HG02623 (cell line): ENCODE measurements around the gene PDRG1.

Source experiments
- ATAC-seq: cut with Tn5 transposase; IDR thresholded peaks from one replicate; pipeline ENCODE4 v1.9.1; 2021; ENCODE audit warnings: moderate library complexity; ENCODE audit not compliant: unreplicated experiment

Gene PDRG1

DNA sequence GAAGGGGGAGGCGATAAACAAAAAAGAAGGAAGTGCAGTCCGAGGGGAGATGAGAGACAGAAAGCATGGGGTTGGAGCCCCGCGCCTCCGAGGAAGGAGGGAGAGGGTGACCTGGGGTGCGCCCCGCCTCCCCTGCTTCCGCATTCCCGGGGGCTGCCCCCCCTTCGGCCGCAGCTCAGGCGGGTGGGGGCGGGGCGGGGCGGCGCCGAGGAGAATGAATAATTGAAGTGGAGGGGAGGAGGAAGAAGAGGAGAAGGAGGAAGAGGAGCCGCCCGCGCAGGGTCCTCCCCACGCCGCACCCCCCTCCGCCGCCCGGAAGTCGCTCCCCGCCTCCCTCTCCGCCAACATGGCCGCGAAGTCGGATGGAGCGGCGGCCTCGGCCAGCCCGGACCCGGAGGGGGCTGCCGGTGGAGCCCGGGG is 16.0 kb upstream of the PDRG1 start, which contains the start of gene XKR7:
Gene XKR7, plus strand, starts transcription at position 322 of the 420 bp plus-strand sequence. Its CDS starts 25 bp downstream, at position 347.
- no peak for ATAC-seq

DNA sequence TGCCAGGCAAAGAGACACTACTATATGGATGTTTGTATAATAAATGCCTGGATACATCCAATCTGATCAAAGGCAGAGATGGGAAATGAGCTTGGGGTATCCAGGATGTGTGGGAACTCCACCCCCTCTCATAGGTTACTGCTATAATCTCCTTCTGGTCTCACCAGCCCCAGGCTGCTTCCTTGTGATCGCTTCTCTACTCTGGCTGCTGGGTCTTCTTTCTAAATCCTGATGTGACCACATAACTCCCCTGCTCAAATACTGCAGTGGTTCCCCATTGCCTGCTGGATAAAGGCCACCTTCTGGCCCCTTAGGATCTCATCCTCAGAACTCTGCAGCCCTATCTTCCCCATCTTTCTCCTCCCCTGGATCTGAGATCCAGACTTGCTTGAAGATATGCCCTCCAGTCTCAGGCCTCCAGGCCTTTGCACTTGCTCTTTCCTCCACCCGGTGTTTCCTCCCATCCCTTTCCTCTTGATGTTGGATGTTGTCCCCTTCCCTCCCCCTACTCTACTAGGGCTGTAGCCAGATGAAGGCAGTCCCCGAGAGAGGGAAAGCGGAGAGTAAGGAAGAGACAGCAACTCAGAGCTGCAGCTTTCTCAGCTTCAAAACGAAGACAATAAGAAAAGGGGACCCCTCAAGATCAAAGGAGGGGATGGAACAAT is 15.3 kb upstream of the PDRG1 start:
- no peak for ATAC-seq

DNA sequence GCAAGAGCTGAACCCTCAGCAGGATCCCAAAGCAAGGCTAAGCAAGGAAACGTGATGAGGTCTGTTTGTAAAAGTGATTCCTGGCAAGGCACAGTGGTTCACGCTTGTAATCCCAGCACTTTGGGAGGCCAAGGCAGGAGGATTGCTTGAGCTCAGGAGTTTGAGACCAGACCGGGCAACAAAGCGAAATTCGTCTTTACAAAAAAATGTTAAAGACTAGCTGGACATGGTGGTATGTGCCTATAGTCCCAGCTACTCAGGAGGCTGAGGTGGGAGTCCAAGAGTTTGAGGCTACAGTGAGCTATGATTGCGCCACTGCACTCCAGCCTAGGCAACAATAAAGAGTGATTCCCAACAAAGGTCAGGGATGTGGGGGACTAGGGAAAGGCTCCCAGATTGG is 12.0 kb upstream of the PDRG1 start:
- ATAC-seq: no peak

DNA sequence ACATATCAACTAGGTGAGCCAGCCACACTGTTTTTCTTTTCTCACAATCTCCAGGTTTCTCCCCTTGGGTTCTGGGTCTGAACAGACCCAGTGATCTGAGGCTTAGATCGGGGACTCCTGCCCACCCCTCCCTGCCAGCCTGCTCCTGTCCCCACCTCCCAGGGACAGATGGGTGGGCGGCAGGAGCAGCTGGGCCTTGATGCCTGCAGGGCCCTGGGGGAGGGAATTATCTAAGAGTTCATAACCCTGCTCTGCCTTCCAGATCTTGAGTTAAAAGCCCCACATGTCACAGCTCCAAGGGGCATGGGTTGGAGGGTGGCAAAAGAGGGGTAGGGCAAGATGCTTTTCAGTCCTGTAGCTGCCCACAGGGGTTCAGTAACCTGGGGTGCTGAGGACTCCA is 10.9 kb upstream of the PDRG1 start:
- no peak for ATAC-seq

DNA sequence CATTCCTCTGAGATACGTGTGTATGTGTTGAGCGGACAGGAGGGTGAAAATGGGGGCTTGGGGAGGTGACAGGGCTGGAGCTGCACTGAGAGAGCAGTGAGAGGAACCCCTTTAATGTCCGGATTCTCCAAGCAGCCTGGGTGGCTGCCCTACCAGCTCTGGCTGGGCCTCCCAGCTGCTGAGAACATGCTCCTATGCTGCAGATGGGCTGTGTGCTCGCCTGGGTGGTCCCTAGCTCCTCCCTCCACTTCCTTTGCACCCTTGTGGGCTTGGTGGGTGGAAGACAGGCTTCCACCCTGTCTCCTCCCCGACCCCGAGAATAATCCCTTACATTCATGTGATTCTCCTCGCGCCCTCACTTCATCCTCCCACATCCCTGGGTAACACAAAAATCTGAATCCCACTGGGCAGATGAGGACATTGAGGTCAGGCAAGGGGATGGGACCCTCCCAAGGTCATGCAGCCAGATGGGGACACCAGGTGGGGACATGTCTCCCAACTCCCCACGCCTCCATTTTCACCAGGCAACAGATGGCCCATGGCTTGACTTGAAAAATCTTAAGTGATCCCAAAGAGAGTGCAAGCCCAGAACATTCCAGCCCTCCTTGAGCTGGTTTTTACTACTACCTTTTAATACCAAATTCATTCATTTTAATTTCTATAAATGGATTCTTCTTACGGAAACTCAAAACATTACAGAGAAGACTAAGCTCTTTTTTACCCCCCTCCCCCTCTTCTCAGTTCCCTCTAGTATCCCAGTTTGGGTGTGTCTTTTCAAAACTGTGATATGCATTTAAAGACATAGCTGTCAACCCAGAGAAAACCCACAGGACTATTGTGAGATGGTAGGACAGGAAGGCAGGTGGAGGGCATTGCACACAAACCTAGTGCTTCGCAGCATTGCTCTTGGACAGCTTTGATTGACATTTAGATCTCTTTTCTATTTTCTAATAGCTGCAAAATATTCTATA is 5.0 kb upstream of the PDRG1 start:
- no peak for ATAC-seq

DNA sequence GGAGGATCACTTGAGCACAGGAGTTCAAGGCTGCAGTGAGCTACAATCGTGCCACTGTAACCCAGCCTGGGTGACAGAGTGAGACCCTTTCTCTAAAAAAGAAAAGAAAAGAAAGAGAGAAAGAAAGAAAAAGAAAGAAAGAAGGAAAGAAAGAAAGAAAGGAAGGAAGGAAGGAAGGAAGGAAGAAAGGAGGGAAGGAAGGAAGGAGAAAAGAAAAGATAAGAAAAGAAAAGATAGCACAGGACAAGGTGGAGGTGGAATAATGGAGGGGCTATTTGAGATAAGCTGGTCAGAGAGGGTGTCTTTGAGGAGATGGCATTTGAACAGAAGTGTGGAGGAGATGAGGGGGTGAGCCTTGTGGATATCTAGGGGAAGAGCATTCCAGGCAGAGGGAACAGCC is 2.7 kb upstream of the PDRG1 start:
- no peak for ATAC-seq

DNA sequence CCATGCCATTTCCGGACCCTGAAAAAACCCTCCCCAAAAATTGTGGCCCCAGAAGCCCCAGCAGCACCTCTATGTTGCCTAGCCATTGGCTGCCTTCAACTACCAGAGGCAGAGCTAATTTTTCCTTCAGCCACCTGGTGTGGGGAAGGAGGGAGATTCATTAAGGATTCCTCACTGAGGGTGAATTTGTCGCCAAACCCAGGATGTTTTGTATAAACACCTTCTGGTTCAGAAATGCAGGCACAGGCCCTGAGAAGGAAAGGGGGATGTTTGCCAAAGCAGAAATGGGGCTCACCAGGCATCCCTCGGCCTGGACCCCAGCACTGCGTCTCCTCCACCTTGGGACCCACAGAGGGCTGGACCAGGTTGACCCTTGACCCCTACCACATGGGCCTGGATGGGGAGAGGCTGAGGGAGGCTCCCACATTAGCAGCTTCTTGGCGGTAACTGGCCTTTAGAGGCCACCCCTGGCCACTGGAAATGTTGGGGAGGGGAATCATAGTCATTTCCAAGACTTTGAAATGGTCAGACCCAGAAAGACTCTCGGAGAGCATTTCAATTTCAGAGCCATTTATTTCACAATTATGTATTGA is 1.8 kb upstream of the PDRG1 start:
- no peak for ATAC-seq

DNA sequence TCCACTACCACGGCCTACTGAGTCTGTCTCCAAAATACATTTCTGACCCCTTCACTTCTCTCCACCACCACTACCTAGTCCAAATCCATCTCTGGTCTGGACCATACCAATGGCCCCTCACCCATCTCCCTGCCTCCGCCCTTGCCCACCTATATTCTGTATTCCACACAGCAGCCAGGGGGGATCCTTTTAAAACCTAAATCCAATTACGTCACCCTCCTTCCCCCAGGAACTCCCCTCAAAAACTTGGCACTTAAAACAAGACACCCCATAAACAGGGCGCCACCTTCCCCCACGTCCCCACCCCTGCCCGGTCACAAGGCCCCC is 680 bp downstream of the PDRG1 start:
- no peak for ATAC-seq

DNA sequence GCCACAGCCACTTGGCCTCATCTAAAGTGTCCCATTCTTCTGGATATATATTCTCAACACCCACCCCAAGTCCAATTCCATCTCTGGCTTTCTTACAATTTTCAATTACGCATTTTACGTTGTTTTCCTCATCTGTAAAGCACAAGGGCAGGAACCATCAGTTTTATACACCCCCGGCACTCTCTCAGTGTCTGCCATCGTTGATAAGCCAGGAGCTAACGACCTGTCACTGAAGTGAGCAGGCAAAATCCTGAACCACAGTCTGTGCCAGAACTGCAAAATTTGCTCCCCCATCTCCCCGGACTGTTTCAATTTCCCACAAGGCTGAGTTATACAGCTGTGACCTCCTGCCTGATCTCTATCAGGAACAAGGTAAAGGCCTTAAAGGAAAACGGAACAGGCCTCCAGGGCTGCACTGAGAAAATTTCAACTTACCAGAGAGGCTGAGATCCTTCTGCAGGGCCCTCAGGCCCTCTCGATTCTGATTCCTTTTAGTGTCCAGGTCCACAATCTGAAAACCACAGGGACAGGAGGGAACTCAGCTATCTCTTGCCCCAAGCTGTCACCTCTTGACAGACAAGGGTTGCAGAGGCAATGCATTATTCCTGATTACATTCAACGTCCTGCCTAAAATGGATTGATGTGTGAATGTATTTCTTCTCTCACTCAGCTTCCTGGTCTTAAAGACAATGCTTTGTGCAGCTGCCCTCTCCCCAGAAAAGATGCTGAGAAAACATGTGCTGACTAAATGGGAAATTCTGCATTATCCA is 1.8 kb downstream of the PDRG1 start:
- no peak for ATAC-seq

DNA sequence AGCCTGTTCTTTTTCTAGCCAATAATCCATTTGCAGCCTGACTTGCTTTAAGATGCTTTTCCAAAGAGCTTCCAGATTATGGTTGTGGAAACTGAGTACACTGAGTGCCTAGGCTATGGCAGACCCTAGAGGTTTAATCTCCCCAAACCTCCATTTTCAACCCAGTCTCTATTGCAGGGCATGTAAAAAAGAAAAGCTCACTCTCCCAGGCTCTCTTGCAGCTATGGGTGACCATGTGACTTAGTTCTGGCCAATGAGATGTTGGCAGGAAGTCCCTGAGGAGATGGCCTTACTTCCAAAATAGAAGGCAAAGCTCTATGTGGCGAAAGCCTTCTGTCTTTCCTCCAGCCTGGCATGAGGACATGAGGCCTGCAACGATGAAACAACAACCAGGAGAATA is 3.8 kb downstream of the PDRG1 start:
- ATAC-seq: no peak

DNA sequence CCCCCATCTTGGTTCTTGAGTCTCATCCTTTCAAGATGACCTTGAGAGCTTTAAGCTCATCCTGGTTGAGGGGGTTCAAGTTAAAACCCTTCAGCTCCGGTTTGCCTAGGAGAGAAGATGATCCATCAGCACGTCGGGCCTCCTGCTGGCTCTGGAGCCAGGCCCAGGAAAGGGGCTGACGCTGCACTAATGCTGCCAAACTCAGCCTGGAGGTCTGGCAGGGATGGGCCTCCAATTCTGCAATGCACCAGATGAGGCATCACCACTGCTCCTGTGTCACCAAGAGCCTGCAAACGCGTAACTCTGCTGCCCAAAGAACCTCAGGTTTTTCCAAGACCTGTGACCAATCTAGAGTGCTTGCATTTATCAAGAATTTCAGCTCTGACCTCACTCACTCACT is 6.1 kb downstream of the PDRG1 start:
- no peak for ATAC-seq

DNA sequence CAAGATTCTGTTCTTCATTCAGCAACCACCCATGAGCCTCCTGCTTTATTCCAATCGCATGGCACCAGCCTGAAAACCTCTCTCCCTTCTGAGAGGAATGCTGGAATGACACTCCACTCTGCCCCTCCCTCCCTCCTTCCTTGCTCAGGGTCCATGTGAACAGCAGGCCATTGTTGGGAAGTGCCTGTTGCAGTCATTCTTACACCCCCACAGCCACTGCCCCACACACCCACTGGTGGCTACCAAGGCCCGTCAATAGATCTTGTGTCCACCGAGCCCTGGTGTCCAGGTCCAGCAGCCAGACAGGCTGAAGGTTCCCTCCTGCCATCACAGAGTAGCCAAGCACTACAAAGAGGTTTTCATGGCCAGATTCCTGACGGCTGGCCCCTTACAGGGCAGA is 6.5 kb downstream of the PDRG1 start:
- no peak for ATAC-seq

DNA sequence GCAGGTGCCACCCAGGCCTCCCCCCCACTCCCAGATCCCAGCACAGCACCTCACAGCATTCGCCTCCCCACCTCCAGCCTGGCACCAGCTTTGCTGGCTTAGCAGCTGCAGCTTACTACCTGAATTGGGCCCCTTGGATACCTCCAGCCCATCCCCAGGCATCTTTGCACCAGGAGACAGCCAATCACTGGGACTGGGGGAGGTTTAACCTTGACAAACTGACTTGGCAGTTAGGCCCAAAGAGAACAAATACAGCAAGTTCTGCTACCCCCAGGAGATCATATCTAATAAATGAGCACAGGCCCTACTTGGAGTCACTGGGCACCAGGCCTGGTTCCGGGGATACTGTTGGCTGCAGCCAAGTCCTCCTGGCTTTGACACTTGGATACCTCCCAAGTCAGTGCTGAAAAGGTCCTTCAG is 8.8 kb downstream of the PDRG1 start:
- no peak for ATAC-seq

DNA sequence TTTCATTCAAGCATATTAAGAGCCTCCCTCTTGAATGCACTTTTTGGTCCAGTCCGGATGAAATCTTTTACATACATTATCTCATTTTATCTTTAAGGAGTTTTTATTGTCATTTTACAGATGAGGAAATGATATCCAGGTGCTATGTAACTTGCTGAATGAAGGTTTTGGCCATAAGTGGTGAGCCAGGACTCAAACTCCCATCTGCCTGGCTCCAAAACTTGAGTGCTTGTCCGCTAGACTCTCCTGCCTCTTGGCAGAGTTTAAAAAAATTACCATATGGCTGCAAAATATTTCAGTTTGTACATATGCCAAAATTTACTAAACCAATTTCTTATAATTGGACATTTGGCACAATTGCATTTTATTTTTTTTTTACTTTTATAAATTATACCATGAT is 12.2 kb downstream of the PDRG1 start:
- no peak for ATAC-seq

DNA sequence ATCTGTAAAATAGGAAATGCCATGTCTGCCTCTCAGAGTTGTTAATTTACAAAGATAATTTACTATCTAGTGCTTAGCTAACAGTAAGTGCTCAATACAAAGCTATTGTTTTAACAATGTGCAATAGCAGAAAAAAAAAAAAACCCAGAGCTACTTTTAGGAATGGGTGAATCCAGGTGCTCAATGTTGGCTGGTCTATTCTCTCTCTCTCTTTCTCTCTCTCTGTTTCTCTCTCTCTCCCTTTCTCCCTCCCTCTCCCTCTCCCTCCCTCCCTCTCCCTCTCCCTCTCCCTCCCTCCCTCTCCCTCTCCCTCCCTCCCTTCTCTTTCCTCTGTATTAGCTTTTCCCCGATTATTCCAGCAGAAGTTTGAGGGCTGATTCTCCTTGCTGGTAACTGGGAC is 14.0 kb downstream of the PDRG1 start:
- ATAC-seq: no peak

DNA sequence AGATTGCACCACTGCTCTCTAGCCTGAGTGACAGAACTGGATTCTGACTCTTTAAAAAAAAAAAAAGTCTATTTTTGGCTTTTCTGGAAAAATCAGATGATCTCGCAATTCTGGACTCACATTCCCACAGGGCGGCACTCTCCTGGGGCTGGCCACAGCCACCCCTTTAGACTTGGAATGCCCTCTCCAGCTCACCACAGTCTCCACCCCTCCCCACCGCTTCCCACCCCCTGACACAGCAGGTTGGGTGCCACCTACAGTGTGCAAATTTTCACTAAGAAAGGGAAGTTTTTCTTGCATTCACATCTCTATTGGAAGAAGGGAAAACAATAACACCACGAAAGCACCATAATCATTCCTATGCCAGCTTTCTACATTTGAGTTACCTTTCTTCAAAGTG is 15.4 kb downstream of the PDRG1 start:
- no peak for ATAC-seq

DNA sequence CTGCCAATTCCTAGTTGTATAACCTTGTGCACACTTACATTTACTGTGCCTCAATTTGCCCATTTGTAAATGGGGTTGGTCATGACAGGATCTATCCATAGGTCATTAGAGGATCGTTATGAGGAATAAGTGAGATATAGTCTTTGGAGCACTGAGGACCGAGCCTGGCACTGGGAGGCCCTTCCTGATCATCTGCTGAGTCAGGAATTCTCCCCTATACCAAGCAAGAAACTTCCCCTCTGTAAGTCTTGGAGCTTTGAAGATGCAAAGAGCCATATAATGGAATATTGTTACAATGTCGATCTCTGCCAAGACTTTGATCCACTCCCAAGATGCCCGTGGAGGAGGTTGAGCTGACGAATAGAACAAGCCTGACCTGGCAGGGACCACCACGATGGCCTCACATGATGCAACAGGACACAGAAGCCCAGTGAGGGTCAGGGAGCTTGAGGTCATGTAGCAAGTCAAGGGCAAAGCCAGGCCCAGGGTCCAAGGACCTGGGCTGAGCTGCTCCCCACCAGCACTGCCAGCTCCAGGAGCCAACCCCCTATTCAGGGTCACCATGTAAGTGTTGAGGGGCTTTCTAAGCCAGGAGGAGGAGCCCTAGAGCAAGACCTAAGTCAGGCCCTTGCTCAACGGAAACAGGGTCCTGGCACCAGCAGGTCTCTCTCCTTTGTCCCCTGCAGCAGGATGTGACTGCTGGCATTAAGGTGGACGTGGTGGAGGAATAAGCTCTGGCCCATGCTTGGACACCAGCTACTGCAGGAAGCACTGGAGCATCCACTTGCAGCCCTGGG is 16.7 kb downstream of the PDRG1 start:
- ATAC-seq: no peak

DNA sequence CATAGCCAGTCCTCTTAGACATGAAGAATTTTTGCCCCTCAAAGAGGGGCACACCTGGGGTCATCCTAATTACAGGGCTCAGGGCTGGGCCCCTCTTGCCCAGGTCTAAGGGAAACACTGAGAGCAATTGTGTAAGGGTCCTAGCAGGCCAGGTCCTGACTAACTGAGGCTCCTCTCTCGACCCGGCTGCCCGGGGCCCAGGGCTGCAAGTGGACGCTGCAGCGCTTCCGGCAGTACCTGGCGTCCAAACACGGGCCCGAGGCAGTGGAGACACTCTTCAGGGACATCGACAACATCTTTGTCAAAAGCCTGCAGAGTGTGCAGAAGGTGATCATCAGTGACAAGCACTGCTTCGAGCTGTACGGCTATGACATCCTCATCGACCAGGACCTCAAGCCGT is 17.4 kb downstream of the PDRG1 start:
- no peak for ATAC-seq

DNA sequence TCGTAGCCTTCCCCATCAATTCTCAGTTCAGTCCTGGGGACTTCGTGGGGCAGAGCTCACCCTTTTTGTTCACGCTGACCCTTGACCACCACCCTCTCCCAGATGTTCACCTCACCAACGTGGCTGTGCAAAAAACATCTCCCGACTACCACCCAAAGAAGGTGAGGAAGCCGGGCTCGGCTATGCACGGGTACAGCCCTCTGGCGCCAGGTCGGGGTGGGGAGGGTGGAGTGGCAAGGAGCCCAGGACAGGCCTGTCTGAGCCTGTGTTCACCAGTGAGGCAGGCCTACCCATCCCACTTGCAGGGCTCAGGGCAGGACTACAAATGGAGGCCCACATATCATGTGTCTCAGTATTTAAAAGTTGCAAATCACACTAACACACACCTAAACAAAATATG is 18.1 kb downstream of the PDRG1 start:
- no peak for ATAC-seq

DNA sequence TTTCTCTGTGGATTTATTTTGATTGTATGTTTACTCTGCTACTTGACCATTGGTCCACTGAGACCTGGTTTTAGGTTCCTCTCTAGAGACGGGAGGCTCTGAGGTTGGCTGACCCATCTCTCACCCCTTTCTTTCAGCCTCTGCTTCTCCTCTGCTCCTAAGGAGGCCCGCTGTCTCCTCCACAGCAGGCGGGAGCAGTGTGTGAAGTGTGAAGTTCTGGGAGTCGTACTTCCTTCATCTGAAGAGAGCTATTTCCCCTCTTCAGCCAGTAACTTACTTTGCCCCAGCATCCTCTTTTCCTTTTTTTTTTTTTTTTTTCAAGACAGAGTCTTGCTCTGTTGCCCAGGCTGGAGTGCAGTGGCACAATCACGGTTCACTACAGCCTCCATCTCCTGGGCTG is 21.1 kb downstream of the PDRG1 start:
- no peak for ATAC-seq
